ENCODE measurements around the gene UNG.

UNG gene

GRCh38 chr12:109089683-109090082 is 7.7 kb upstream of the UNG start:
- no peak for DNase-seq

DNA sequence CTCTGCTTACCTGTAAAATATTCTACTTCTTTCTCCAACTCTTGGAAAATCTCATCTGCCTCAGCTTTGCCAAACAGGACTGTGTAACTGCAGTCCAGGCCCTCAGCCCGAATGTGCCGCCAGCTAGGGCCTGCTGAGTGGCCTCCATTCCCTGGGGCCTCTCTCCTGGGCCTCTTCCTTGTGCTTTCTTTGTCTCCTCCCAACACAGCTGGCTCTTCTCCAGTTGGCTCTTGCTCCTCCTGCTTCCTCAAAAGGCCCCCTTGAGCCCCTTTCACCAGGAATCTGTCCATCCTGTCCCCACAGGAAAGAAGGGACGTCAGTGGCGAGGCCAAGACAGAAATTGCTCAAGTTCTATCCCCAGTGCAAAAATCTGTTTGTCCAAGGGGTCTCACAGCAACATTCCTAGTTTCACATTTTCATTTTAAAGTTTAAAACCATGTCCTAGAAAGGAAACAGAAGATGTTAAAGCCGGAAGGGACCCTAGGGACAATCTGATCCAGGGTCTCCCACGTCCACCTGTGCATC is 4.8 kb upstream of the UNG start:
- DNase-seq = no peak

GRCh38 chr12:109093022-109093918 is 4.1 kb upstream of the UNG start, which contains the start of gene ALKBH2:
Gene ALKBH2, minus strand, starts transcription at chr12:109093472. Its CDS starts 686 bp downstream, at chr12:109092786.
- DNase-seq = peak; percentile 93 to 94

GRCh38 chr12:109097140-109097434 is 310 bp upstream of the UNG start:
- no peak for DNase-seq

GRCh38 chr12:109098183-109098604 is 797 bp downstream of the UNG start:
- peak; percentile 27 to 55 for DNase-seq

- no peak for DNase-seq
These were observed 1.3 kb downstream of the UNG start for GRCh38 chr12:109098651-109099050.

GRCh38 chr12:109099431-109100020 is 2.1 kb downstream of the UNG start:
- no peak for DNase-seq

GRCh38 chr12:109100741-109101140 is 3.3 kb downstream of the UNG start:
- peak; percentile 28 to 70 for DNase-seq

GRCh38 chr12:109102491-109102890 is 5.1 kb downstream of the UNG start:
- no peak for DNase-seq

DNA sequence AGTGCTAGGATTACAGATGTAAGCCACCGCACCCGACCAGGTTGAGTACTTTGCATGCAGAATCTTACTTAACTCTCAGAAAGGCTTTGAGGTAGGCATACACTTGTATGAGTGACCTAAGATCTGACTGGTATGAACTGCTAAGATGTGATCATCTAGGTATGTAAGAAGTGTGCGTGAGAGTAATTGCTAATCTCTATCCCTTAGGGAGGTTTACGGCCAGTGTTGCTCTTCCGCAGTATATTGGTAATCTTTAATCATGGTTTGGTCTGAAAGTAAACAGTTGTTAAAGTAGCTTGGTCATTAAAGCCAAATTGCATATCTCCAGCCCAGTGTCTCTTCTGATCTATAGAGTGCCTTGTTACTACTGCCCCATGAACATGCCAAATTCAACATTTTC is 7.8 kb downstream of the UNG start:
- DNase-seq = no peak

GRCh38 chr12:109109746-109110350 is 12.5 kb downstream of the UNG start:
- no peak for DNase-seq

GRCh38 chr12:109110988-109111495 is 13.6 kb downstream of the UNG start:
- DNase-seq = peak; percentile 58 to 74

- peak in 1 of 2 donors; percentile 25 for DNase-seq
These were observed 15.5 kb downstream of the UNG start for GRCh38 chr12:109112720-109113465.

DNA sequence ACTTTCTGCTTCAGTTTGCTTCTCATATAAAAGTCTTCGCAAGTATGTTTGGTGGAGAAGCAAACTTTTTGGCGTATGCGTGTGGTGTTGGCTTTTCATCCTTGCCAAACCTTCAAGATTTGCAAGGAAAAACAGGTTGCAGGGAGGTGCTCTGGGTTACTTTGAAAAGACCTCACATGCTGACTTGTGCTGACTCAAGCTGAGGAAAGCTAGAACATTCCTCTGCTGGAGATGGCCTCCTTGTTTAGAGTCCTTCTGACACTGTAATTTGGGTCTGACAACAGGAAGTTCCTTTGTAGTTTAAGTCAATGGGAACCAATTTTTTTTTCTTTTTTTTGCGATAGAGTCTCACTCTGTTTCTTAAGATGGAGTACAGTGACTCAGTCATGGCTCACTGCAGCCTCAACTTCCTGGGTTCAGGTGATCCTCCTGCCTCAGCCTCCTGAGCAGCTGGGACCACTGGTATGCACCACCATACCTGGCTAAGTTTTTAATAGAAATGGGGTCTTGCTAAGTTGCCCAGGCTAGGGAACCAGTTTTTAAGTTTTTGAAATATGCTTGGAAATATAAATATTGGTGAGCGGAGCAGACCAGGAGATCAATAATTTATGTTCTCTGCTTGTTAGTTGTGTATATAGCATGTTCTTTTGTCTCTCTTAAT is 16.4 kb downstream of the UNG start:
- DNase-seq = no peak

DNA sequence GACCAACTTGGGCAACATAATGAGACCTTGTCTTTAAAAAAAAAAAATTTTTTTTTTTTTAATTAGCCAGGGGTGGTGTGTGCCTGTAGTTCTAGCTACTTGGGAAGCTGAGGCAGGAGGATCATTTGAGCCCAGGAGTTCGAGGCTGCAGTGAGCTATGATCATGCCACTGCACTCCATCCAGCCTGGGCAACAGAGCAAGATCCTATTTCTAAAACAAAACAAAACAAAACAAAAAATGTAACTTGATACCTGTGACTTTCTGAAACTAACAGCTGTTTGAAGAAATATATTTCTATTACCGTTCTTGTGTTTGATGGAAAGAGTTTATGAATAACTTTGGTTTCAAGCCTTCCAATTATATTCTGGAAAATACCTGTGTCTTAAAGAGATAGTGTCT is 17.2 kb downstream of the UNG start:
- DNase-seq = no peak

GRCh38 chr12:109115404-109115757 is 18.0 kb downstream of the UNG start:
- DNase-seq = peak in 1 of 2 donors; percentile 3

GRCh38 chr12:109115758-109116610 is 18.6 kb downstream of the UNG start, which contains the start of gene ACACB:
Gene ACACB, plus strand, starts transcription at chr12:109116587. Its CDS starts 22,819 bp downstream, at chr12:109139406.
- peak; percentile 83 to 89 for DNase-seq

GRCh38 chr12:109116611-109116949 is 19.2 kb downstream of the UNG start:
- DNase-seq = no peak

DNA sequence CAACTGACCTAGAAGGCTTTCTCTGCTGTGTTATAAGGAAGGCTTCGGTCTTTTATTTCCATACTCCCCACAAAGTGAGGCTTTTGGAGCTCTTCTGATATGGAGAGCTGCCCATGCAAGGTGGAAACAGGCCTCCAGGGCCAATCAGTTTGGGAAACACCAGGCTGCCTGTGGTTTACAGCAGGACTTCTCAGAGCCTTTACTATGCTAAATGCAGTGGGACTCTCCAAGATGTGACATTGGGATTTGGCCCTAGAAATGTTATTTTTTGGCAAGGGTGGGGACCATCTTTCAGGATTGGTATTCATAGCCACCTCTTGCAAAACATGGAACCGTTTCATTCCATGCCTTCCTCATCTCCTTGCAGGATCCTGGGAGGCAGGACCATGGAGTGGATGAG is 22.7 kb downstream of the UNG start:
- no peak for DNase-seq

- DNase-seq = no peak
These were observed 23.2 kb downstream of the UNG start for GRCh38 chr12:109120557-109120956.

DNA sequence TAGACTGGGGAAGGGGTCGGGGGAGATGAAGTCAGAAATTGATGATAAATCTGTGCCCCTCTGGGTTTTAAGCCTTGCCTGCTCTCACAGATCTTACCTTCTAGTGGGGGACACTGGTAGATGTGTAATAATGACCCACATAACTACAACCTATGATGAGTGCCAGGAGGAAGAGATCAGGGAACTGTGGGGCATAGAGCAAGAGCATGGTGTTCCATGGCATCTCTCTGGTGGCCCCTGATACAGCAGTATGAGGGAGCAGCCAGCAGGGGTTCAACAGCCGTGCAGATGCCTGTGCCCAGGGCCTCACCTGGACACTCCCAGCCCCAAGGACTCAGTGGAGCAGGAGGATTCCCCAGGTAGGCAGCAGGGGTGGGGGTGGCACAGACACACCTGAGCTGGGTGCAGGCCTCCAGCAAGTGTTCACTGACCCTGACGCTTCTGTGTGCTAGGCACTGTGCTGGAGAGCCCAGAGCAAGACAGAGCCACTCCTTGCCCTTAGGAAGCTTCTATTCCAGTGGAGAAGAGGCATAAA is 24.0 kb downstream of the UNG start:
- no peak for DNase-seq
